ENCODE data around the gene COX8A.

- TF ChIP-seq CREB5 (CRISPR knock-in tag; IDR thresholded peaks at IDR 0.05; ENCODE audit: low read depth): no peak
- TF ChIP-seq ZNF8 (CRISPR knock-in tag; IDR thresholded peaks at IDR 0.05): no peak
- TF ChIP-seq ZC3H10 (CRISPR knock-in tag; IDR thresholded peaks at IDR 0.05): no peak
- TF ChIP-seq PATZ1 (CRISPR knock-in tag; IDR thresholded peaks at IDR 0.05; ENCODE audit: borderline replicate concordance): no peak
Measured at GRCh38 chr11:63952570-63952969, 21.9 kb upstream of the COX8A start.

Data from SK-N-SH treated with all-trans-retinoic acid at 6 μM for 48 hours (cell line).